ENCODE measurements around the gene FANCL. TPM values are rescaled to one million over a fixed set of nuclear protein-coding genes. Genes with fewer than 3 reads are reported as not detected.

The FANCL gene
- total RNA-seq, 1 donor from 2014 or later, result 23.7 TPM

DNA sequence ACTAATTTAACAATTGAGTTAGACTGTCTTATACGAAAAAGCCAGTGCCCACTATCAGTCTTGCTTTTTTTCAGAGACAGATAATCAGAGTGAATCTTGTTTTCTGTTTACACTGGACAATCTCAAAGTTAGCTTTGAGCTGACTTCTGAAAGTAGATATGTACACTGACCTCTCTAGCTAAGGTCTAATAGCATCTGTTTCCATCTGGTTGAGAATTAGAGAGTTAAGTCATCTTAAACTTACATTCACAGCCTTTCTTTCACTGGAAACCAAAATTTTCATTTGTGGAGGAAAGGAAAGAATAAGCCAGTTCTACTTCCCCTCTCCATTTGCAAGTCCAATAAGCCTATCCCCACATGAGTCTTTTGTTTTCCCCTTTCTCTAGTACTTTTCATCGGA, 105.3 kb downstream of the FANCL start:
- Histone ChIP-seq H3K36me3 (no peaks in the 10 kb centered on the region), H3K4me1 (no peaks in the 10 kb centered on the region), H3K4me3 (no peak overlapping the region), H3K9me3 (no peaks in the 10 kb centered on the region), H3K27me3 (ENCODE audit: low read depth) (no peaks in the 10 kb centered on the region), H3K27ac (no peak overlapping the region)
- TF ChIP-seq, protein P1, sequence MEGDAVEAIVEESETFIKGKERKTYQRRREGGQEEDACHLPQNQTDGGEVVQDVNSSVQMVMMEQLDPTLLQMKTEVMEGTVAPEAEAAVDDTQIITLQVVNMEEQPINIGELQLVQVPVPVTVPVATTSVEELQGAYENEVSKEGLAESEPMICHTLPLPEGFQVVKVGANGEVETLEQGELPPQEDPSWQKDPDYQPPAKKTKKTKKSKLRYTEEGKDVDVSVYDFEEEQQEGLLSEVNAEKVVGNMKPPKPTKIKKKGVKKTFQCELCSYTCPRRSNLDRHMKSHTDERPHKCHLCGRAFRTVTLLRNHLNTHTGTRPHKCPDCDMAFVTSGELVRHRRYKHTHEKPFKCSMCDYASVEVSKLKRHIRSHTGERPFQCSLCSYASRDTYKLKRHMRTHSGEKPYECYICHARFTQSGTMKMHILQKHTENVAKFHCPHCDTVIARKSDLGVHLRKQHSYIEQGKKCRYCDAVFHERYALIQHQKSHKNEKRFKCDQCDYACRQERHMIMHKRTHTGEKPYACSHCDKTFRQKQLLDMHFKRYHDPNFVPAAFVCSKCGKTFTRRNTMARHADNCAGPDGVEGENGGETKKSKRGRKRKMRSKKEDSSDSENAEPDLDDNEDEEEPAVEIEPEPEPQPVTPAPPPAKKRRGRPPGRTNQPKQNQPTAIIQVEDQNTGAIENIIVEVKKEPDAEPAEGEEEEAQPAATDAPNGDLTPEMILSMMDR (IDR thresholded peaks at IDR 0.05), result no peak
- DNase-seq (no peak), ATAC-seq (no peak)
- intact Hi-C loops (cut with DNase I), result no loop called here

DNA sequence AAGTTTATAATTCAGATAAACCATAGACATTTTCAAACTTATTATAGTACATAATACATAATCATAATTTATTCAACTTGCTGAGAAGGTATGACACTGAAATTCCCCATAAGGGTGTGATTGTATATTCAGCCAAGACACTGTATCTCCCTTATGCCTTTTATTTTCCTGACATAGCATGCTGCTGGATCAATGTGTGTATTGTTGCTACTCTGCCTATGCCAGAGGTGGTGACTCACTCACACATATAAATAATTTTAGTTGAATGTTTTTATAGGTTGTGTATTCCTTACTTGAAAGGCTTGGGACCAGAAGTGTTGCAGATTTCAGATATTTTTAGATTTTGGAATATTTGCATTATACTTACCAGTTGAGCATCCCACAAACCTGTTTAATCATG, 107.7 kb downstream of the FANCL start:
- H3K4me1 ChIP-seq, result no peaks in the 10 kb centered on the region
- no peaks in the 10 kb centered on the region for H3K36me3 ChIP-seq
- no peaks in the 10 kb centered on the region for H3K27me3 ChIP-seq (ENCODE audit: low read depth)
- DNase-seq, result no peak
- no peak overlapping the region for H3K4me3 ChIP-seq
- ATAC-seq, result no peak
- no peaks in the 10 kb centered on the region for H3K9me3 ChIP-seq
- intact Hi-C loops (cut with DNase I), result no loop called here
- TF ChIP-seq, protein P1 (IDR thresholded peaks at IDR 0.05), result no peak
- no peak overlapping the region for H3K27ac ChIP-seq

DNA sequence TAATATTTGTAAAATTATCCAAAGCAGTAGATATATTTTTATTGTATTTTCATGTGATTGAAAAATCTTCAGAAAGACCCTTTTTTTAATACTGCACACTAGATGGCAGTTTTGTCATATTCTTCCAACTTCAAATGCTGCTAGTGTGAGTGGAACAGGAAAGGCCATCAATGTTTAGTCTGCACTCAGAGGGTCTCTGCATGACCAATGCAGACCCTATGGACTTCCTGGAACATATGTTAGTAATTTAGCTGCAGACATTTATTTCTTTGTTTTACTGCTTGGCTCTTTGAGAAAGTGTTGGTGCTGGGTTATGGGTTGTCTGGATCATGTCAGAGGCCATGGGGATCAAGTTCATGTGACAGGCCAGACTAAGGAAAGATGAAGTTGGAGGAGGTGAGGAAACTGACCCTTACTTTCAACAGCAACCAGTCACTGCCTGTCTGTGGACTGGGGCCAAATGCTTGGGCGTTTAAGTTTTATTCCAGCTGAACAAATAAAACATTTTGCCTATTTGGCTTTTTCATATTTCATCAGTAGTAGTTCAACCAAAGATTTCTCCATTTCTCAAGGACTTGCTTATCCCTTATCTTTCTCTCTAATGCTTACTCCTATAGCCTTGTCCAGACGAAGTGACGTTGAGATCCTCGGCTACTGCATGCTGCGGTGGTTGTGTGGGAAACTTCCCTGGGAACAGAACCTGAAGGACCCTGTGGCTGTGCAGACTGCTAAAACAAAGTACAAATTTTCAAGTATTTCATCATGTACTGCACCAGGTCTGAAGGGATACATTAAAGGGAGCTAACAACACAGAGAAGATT, 109.7 kb downstream of the FANCL start:
- ATAC-seq, result peak; percentile 58 to 69
- intact Hi-C loops (cut with DNase I), result no loop called here
- no peaks in the 10 kb centered on the region for H3K4me1 ChIP-seq
- no peak overlapping the region for H3K27ac ChIP-seq
- no peaks in the 10 kb centered on the region for H3K9me3 ChIP-seq
- no peaks in the 10 kb centered on the region for H3K27me3 ChIP-seq (ENCODE audit: low read depth)
- TF ChIP-seq, protein P1 (IDR thresholded peaks at IDR 0.05), result no peak
- H3K4me3 ChIP-seq, result no peak overlapping the region
- no peak for DNase-seq
- H3K36me3 ChIP-seq, result no peaks in the 10 kb centered on the region

DNA sequence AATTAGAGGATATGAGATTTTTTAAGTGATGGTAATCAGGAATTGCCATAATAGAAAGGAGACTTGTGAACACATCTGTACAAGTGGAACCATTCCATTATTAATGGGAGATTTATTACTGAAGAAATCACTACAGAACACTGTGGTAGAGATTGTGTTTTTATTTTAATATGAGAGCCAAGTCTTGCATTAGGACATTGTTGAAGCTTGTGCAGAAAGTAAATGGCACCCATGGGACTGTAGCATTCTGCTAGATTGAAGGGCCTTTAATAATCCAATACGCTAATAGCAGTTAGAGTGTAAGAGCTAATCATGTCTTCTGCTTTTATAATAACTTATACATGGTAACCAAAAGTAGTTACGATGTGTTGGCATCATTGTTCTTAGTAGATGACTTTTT, 110.9 kb downstream of the FANCL start:
- intact Hi-C loops (cut with DNase I), result no loop called here
- H3K4me1 ChIP-seq, result no peaks in the 10 kb centered on the region
- H3K27me3 ChIP-seq (ENCODE audit: low read depth), result no peaks in the 10 kb centered on the region
- no peak for DNase-seq
- no peaks in the 10 kb centered on the region for H3K9me3 ChIP-seq
- ATAC-seq, result no peak
- no peaks in the 10 kb centered on the region for H3K36me3 ChIP-seq
- H3K4me3 ChIP-seq, result no peak overlapping the region
- TF ChIP-seq, protein P1 (IDR thresholded peaks at IDR 0.05), result no peak
- no peak overlapping the region for H3K27ac ChIP-seq

DNA sequence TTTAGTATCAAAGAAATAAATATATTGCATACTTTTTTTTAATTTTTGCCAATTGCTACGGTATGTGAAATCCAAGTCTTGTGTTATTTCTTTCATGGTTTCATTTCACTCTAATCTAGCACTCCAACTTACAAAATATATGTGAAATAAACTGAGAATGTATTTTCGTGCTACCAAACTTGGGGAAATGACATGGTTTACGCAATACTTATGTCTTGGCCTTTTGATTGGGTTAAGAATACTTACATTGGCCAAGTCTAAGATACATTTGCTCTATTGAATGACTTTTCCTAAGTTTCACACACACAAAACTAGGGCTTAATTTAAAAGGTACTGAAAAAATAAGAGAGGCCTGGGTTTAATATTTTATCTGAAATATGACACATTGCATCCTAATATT, 114.0 kb downstream of the FANCL start:
- Histone ChIP-seq H3K27me3 (ENCODE audit: low read depth) (no peaks in the 10 kb centered on the region), H3K36me3 (peaks cover 15% of the 10 kb centered on the region), H3K4me1 (no peaks in the 10 kb centered on the region), H3K9me3 (no peaks in the 10 kb centered on the region), H3K4me3 (no peak overlapping the region), H3K27ac (no peak overlapping the region)
- ATAC-seq (no peak), DNase-seq (no peak)
- intact Hi-C loops (cut with DNase I), result no loop called here
- TF ChIP-seq, protein P1 (IDR thresholded peaks at IDR 0.05), result no peak
